ENCODE measurements around the gene TNFRSF25. TPM values are rescaled to one million over a fixed set of nuclear protein-coding genes. Genes with fewer than 3 reads are reported as not detected.
A peak's percentile ranks its signal among the peaks of the same experiment; 100 is the strongest.

Gene TNFRSF25
- total RNA-seq, 6 experiments from 2014 or later: 1.8 to 3.2 (median 2.7) TPM

DNA sequence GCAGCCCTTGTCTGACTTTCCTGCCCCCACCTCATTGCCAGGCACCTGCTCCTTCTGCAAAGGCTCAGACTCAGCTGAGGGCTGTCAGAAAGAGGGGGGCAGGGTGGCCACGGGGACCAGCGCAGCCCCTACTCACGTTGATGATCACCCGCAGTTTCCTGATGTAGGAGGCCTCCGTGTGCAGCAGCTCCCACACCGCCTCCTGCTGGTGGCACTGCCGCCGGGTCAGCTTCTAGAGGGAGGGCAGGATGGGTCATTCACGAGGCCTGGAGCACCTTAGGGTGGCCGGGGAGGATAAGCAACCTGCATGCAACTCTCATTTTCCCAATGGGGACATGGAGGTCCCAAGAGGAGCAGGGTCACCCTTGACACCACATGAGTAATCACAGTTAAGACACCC is 6.4 kb upstream of the TNFRSF25 start:
- Mint-ChIP-seq H3K4me3 (no peak overlapping the region), H3K27ac (no peak overlapping the region), H3K36me3 (ENCODE audit: low read depth) (no peaks in the 10 kb centered on the region), H3K4me1 (ENCODE audit: low read depth) (no peaks in the 10 kb centered on the region), H3K27me3 (ENCODE audit: insufficient read depth) (peaks cover 5% of the 10 kb centered on the region), H3K9me3 (no peaks in the 10 kb centered on the region)
- DNase-seq: no peak
- TF ChIP-seq, protein P1, sequence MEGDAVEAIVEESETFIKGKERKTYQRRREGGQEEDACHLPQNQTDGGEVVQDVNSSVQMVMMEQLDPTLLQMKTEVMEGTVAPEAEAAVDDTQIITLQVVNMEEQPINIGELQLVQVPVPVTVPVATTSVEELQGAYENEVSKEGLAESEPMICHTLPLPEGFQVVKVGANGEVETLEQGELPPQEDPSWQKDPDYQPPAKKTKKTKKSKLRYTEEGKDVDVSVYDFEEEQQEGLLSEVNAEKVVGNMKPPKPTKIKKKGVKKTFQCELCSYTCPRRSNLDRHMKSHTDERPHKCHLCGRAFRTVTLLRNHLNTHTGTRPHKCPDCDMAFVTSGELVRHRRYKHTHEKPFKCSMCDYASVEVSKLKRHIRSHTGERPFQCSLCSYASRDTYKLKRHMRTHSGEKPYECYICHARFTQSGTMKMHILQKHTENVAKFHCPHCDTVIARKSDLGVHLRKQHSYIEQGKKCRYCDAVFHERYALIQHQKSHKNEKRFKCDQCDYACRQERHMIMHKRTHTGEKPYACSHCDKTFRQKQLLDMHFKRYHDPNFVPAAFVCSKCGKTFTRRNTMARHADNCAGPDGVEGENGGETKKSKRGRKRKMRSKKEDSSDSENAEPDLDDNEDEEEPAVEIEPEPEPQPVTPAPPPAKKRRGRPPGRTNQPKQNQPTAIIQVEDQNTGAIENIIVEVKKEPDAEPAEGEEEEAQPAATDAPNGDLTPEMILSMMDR (IDR thresholded peaks at IDR 0.05): peak; percentile 58; the same call in 1 of the 2 replicates

DNA sequence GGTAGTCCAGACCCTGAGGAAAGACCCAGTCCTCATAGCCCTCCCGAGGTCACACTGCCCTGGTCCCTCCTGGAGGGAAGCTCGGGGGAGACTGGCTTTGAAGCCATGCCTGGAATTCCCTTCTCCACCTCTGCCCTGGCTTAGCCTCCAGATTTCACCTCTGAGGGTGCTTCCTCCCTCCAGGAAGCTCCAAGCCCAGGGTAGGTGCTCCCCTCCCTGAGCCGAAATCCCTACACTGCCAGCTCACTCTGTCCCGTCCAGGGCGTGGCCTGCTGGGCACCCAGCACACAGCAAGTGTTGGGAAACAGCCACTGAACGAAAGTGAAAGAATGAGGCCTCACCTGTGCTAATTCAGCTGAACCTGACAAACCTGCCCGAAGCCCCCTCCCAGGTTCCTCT is 6.0 kb upstream of the TNFRSF25 start:
- TF ChIP-seq, protein P1 (IDR thresholded peaks at IDR 0.05): no peak
- Mint-ChIP-seq H3K36me3 (ENCODE audit: low read depth) (no peaks in the 10 kb centered on the region), H3K27me3 (ENCODE audit: insufficient read depth) (peaks cover 5% of the 10 kb centered on the region), H3K27ac (no peak overlapping the region), H3K4me1 (ENCODE audit: low read depth) (no peaks in the 10 kb centered on the region), H3K9me3 (no peaks in the 10 kb centered on the region), H3K4me3 (no peak overlapping the region)
- DNase-seq: no peak

DNA sequence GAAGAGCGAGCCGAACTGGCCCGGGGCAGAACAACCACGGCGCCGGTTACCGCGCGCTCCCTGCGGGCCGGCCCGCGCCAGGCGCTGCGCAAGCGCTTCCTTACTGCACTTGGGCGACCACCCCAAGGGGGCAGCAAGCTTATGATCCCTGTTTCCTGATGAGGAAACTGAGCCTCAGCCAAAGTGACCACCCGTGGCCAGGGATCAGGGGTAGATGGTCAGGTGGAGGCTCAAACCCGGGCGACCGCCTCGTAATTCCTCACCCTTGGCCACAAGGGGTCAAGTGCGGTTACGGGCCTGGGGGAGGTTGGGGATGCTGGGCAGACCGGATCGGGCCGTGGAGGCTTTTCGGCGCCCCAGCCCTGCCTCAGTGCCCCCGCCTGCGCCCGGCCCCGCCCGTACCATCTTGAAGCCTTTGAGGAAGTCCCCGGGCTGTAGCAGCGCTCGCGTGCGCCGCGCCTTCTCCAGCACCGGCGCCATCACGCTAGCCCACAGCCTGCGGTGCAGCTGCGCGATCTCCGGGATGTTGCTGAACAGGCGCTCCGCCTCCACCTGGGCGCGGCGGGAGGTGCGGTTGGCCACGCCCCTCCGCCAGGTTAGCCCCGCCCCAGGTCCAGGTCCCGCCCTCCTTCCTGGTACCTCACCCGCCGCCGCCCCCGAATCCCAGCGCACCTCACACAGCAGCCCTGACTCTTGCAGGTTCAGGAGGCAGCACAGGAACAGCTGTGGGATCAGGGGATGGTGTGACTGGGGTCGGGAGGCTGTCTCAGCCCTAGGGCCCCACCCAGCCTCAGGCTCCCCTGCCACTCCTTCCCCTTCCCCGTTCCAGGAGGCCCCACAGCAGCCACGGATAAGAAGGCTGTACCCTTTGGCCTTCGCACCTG is 5.4 kb upstream of the TNFRSF25 start:
- no peaks in the 10 kb centered on the region for H3K4me1 Mint-ChIP-seq (ENCODE audit: low read depth)
- TF ChIP-seq, protein P1 (IDR thresholded peaks at IDR 0.05): peak; percentile 10; the same call in 1 of the 2 replicates
- no peaks in the 10 kb centered on the region for H3K36me3 Mint-ChIP-seq (ENCODE audit: low read depth)
- H3K9me3 Mint-ChIP-seq: no peaks in the 10 kb centered on the region
- H3K27me3 Mint-ChIP-seq (ENCODE audit: insufficient read depth): peaks cover 5% of the 10 kb centered on the region
- H3K27ac Mint-ChIP-seq: no peak overlapping the region
- DNase-seq: no peak
- no peak overlapping the region for H3K4me3 Mint-ChIP-seq

DNA sequence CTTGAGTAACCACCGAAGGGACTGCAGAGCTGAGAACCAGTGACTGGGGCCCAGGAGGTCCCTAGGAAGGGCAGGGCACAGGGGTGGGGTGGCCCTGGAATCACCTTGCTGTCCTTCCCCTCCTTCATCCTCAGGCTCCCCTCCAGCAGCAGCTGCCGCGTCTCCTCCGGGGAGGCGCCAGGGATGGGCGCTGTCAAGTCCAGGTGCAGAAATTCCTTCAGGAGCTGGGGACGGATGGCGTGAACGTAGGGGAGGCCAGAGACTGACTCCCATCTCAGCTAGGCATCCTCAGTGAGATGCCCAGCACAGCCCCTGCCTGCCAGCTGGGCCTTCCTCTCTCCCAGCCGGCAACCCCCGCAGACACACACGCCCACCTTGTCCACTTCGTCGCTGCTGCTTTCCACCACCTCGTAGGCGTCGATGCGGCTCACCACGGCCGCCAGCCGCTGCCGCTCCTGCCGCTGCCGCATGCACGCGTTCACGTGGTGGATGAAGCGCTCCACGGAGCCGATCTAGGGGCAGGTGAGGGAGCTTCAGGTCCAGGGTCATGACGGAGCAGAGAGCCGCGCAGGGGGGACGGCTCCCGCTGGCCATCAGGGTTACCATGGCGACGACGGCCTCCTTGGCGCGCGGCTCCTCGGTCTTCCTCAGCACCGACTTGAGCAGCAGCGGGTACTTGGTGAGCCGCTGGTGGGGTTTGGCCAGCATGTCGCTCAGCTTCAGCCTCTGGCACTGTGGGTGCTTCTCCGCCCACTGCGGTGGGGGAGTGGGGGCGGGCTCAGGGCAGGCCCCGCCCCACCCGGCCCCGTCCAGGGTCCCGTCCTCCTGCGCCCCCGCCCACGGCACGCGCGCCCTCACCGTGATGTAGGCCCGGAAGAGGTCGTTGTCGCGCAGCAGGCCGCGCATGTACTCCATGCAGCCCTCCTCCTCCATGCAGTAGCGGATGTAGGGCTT is 4.4 kb upstream of the TNFRSF25 start:
- Mint-ChIP-seq H3K4me3 (no peak overlapping the region), H3K9me3 (no peaks in the 10 kb centered on the region), H3K27me3 (ENCODE audit: insufficient read depth) (peaks cover 5% of the 10 kb centered on the region), H3K27ac (no peak overlapping the region), H3K4me1 (ENCODE audit: low read depth) (no peaks in the 10 kb centered on the region), H3K36me3 (ENCODE audit: low read depth) (no peaks in the 10 kb centered on the region)
- no peak for DNase-seq
- TF ChIP-seq, protein P1 (IDR thresholded peaks at IDR 0.05): no peak

DNA sequence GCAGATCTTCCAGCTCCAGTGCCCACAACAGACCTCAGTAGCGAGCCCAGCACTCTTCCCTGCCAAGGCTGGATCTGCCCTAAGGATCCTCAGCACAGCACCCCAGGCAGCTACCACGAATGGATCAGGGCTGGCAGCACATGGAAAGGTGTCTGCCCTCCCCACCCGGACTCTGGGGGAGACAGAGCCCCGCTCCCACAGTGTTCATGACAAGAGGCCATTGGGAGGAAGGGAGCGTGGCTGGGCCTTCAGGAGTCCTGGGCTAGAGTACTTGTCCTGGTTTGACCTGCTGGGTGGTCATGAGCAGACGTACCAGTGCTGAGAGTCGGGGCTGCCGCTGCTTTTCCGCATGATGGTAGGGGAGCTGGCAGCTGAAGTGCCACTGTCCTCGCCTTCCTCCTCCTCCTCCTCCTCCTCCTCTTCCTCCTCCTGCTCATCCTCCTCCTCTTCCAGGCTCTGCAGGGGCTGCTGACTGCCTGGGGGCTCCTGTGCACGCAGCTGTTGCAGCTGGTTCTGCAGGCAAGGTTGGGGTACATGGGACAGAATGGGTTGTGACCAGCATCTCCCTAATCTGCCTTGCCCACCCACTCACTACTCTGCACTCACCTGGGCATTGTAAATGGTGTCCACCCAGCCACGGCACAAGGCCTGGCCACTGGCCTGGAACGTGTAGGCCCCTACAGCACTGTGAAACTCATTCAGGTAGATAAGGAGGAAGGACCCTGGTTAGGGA is 2.9 kb upstream of the TNFRSF25 start:
- Mint-ChIP-seq H3K4me3 (no peak overlapping the region), H3K27ac (no peak overlapping the region), H3K4me1 (ENCODE audit: low read depth) (no peaks in the 10 kb centered on the region), H3K27me3 (ENCODE audit: insufficient read depth) (peaks cover 5% of the 10 kb centered on the region), H3K9me3 (no peaks in the 10 kb centered on the region), H3K36me3 (ENCODE audit: low read depth) (no peaks in the 10 kb centered on the region)
- DNase-seq: no peak
- TF ChIP-seq, protein P1 (IDR thresholded peaks at IDR 0.05): no peak

All from HFFc6 (cell line).